NCI-H510A (cell line): ENCODE results near the gene DENND2A.
"Not testable (repeated sequence)": the region's sequence is repeated elsewhere in the genome, so short reads cannot be mapped to it uniquely, and the experiment has no call there.

Experiments
- DNase-seq: peaks from one replicate; lab custom pipeline; 2025; lab: John Stamatoyannopoulos, UW

The DENND2A gene

GRCh38 chr7:140646931-140647647 lies 6.5 kb upstream of the DENND2A start:
- peak; percentile 51 for DNase-seq

- no peak for DNase-seq
Observed at GRCh38 chr7:140645166-140645900, 4.7 kb upstream of the DENND2A start.

- not testable (repeated sequence) for DNase-seq
Observed at GRCh38 chr7:140644761-140645160, 4.1 kb upstream of the DENND2A start.

GRCh38 chr7:140643416-140643815 lies 2.8 kb upstream of the DENND2A start:
- DNase-seq, result no peak

- no peak for DNase-seq
Observed at GRCh38 chr7:140641524-140642195, 1.0 kb upstream of the DENND2A start.

- no peak for DNase-seq
Observed at GRCh38 chr7:140640060-140640637, 464 bp downstream of the DENND2A start.

- no peak for DNase-seq
Observed at GRCh38 chr7:140639366-140640053, 1.1 kb downstream of the DENND2A start.

- DNase-seq, result no peak
Observed at GRCh38 chr7:140638173-140638791, 2.3 kb downstream of the DENND2A start.

- DNase-seq, result no peak
Observed at GRCh38 chr7:140637400-140637799, 3.2 kb downstream of the DENND2A start.

GRCh38 chr7:140635816-140636215 lies 4.8 kb downstream of the DENND2A start:
- DNase-seq, result no peak

- no peak for DNase-seq
Observed at GRCh38 chr7:140635345-140635744, 5.3 kb downstream of the DENND2A start.

- DNase-seq, result no peak
Observed at GRCh38 chr7:140631602-140632001, 9.0 kb downstream of the DENND2A start.

GRCh38 chr7:140631021-140631420 lies 9.6 kb downstream of the DENND2A start:
- no peak for DNase-seq

GRCh38 chr7:140625908-140626868 lies 14.4 kb downstream of the DENND2A start:
- no peak for DNase-seq

GRCh38 chr7:140625192-140625558 lies 15.4 kb downstream of the DENND2A start:
- not testable (repeated sequence) for DNase-seq

GRCh38 chr7:140624392-140625191 lies 16.0 kb downstream of the DENND2A start:
- DNase-seq, result no peak

- no peak for DNase-seq
Observed at GRCh38 chr7:140623980-140624379, 16.6 kb downstream of the DENND2A start.

GRCh38 chr7:140621401-140622021 lies 19.1 kb downstream of the DENND2A start:
- DNase-seq, result no peak

GRCh38 chr7:140619915-140620510 lies 20.6 kb downstream of the DENND2A start:
- DNase-seq, result not testable (repeated sequence)
